HepG2 (cell line): ENCODE data around the gene GNG4. TPM values are rescaled to one million over a fixed set of nuclear protein-coding genes. Genes with fewer than 3 reads are reported as not detected.

Experiments used
- CHD4 ChIP-seq: fragments of 200-600 bp; sonication (generic); IDR thresholded peaks from 2 replicates; pipeline ENCODE4 v1.7.0; 2017; ENCODE audit warnings: mild to moderate bottlenecking, low read length, borderline replicate concordance
- MLLT10 ChIP-seq: sonication (generic); formaldehyde crosslinking; IDR thresholded peaks from 2 replicates; pipeline ENCODE4 v1.4.0; 2020; ENCODE audit warnings: missing genetic modification reagents
- MTF2 ChIP-seq: sonication (generic); formaldehyde crosslinking; IDR thresholded peaks from 2 replicates; pipeline ENCODE4 v1.5.0; 2020; ENCODE audit warnings: missing genetic modification reagents, borderline replicate concordance
- NFKB2 ChIP-seq: sonication (generic); formaldehyde crosslinking; IDR thresholded peaks from 2 replicates; pipeline ENCODE4 v1.4.0; 2020; ENCODE audit warnings: missing genetic modification reagents, borderline replicate concordance
- RFX3 ChIP-seq: IDR thresholded peaks from 2 replicates; pipeline ENCODE4 v1.6.1; 2016; ENCODE audit warnings: missing biosample characterization, missing genetic modification reagents
- SMAD3 ChIP-seq: sonication (generic); formaldehyde crosslinking; IDR thresholded peaks from 2 replicates; pipeline ENCODE4 v1.4.0; 2020; ENCODE audit warnings: missing genetic modification reagents
- ZFP36 ChIP-seq: fragments of 150-350 bp; IDR thresholded peaks from 2 replicates; pipeline ENCODE4 v1.6.1; 2018; ENCODE audit warnings: borderline replicate concordance, low read length, low read depth; ENCODE audit not compliant: partially characterized antibody
- ZNF232 ChIP-seq: sonication (generic); formaldehyde crosslinking; IDR thresholded peaks from 2 replicates; pipeline ENCODE4 v1.4.0; 2020; ENCODE audit warnings: missing genetic modification reagents, borderline replicate concordance
- ZNF251 ChIP-seq: sonication (generic); formaldehyde crosslinking; IDR thresholded peaks from 2 replicates; pipeline ENCODE4 v1.9.0; 2021; ENCODE audit warnings: mild to moderate bottlenecking, missing genetic modification reagents
- ZNF431 ChIP-seq: sonication (generic); formaldehyde crosslinking; IDR thresholded peaks from 2 replicates; pipeline ENCODE4 v1.9.0; 2022; ENCODE audit warnings: missing genetic modification reagents, low read depth, mild to moderate bottlenecking, borderline replicate concordance
- ZSCAN21 ChIP-seq: sonication (generic); formaldehyde crosslinking; IDR thresholded peaks from 2 replicates; pipeline ENCODE4 v1.8.0; 2022; ENCODE audit warnings: mild to moderate bottlenecking, missing genetic modification reagents, moderate library complexity, borderline replicate concordance
- ZSCAN29 ChIP-seq: sonication (generic); formaldehyde crosslinking; conservative IDR thresholded peaks from 2 replicates; pipeline ENCODE4 v1.4.0; 2020; ENCODE audit warnings: mild to moderate bottlenecking, missing genetic modification reagents
- ZSCAN30 ChIP-seq: sonication (generic); formaldehyde crosslinking; IDR thresholded peaks from 2 replicates; pipeline ENCODE4 v1.5.0; 2020; ENCODE audit warnings: mild to moderate bottlenecking, missing genetic modification reagents
- polyA plus RNA-seq, 8 experiments: library from polyadenylated mRNA; depleted of rRNA in 3 of 8; stranded (reverse) in 7 of 8; unstranded in 1 of 8; fragments of >200 nt; fragmentation: Illumina TruSeq in 4 of 8; extraction: Trizol in 4 of 8; gene quantifications; 2 replicates each; pipeline versions ENCODE4 v1.2.1 to v1.2.3, GENCODE V29; 2011 to 2016; ENCODE audit warnings: low read depth in 4 of 8, missing spikeins in 1 of 8, mixed read lengths in 1 of 8; ENCODE audit not compliant: insufficient read depth in 1 of 8
- total RNA-seq, 5 experiments: library from RNA; depleted of rRNA; stranded (reverse); fragments of >200 nt; fragmentation: Illumina TruSeq; extraction: Trizol; gene quantifications; 2 replicates each; pipeline ENCODE4 v1.2.3, GENCODE V29; 2016; ENCODE audit warnings: low read depth in 1 of 5
- TF ChIP-seq, protein P1 (sequence below): sonication (generic); formaldehyde crosslinking; IDR thresholded peaks from 2 replicates; pipeline ENCODE4 v1.4.0; 2020; ENCODE audit warnings: missing genetic modification reagents, borderline replicate concordance
- TF ChIP-seq, protein P2 (sequence below): sonication (generic); formaldehyde crosslinking; IDR thresholded peaks from 2 replicates; pipeline ENCODE4 v1.8.0; 2023; ENCODE audit warnings: mild to moderate bottlenecking, missing genetic modification reagents
- TF ChIP-seq, protein P3 (sequence below): sonication (generic); formaldehyde crosslinking; IDR thresholded peaks from 2 replicates; pipeline ENCODE4 v1.9.0; 2021; ENCODE audit warnings: missing genetic modification reagents, mild to moderate bottlenecking, borderline replicate concordance
- TF ChIP-seq, protein P4 (sequence below): sonication (generic); formaldehyde crosslinking; IDR thresholded peaks from 2 replicates; pipeline ENCODE4 v1.5.1; 2020; ENCODE audit warnings: missing genetic modification reagents, mild to moderate bottlenecking, borderline replicate concordance
- TF ChIP-seq, protein P5 (sequence below): sonication (generic); formaldehyde crosslinking; IDR thresholded peaks from 2 replicates; pipeline ENCODE4 v1.8.0; 2022; ENCODE audit warnings: missing genetic modification reagents, mild to moderate bottlenecking, moderate library complexity, borderline replicate concordance

Gene GNG4
- total and polyA plus RNA-seq, 2 of the 13 experiments (the other 11 are each of a cell fraction or from before 2014, with no cell fraction given): 27.1 to 69.5 TPM

DNA sequence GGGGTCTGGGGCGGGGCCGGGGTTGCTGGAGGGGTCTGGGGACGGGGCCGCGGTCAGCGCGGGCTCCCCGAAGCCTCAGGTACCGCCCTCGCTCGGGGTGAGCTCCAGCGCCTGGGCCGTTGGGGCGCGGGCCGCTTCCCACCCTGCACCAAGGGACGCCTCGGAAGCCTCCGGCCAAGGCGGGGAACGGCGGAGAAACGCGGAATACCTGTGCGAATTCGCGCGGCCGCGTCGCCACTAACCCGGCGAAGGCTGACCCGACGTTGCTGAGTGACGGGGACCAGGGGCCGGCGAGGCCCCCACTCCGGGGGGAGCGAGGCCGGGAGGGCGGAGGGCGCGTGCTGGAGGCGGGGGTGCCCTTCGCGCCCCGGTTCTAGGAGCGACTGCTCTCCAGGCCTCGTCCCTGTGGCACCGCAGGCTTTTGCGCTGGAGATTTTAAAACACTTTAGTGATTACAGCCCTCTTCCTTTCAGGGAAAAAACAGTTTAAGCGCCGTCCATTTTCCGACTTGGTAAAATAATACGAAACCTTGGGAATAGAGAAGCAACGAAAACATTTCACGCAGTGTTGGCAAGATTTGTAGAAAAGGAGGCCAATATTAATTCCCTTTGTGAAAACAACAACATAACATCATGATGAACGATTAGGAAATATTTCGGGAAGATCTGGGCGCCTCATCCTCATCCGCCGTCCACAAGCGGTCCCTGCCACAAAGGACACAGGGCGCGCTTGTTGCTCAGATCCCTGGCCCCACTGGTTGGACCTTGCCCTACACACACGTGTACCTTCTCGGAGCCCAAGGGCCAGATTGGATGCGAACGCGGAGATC, 971 bp upstream of the GNG4 start (continued):
- TF ChIP-seq ZNF431 (CRISPR knock-in tag): peak; percentile 75; the same call in 1 of the 2 replicates
- TF ChIP-seq, protein P1, sequence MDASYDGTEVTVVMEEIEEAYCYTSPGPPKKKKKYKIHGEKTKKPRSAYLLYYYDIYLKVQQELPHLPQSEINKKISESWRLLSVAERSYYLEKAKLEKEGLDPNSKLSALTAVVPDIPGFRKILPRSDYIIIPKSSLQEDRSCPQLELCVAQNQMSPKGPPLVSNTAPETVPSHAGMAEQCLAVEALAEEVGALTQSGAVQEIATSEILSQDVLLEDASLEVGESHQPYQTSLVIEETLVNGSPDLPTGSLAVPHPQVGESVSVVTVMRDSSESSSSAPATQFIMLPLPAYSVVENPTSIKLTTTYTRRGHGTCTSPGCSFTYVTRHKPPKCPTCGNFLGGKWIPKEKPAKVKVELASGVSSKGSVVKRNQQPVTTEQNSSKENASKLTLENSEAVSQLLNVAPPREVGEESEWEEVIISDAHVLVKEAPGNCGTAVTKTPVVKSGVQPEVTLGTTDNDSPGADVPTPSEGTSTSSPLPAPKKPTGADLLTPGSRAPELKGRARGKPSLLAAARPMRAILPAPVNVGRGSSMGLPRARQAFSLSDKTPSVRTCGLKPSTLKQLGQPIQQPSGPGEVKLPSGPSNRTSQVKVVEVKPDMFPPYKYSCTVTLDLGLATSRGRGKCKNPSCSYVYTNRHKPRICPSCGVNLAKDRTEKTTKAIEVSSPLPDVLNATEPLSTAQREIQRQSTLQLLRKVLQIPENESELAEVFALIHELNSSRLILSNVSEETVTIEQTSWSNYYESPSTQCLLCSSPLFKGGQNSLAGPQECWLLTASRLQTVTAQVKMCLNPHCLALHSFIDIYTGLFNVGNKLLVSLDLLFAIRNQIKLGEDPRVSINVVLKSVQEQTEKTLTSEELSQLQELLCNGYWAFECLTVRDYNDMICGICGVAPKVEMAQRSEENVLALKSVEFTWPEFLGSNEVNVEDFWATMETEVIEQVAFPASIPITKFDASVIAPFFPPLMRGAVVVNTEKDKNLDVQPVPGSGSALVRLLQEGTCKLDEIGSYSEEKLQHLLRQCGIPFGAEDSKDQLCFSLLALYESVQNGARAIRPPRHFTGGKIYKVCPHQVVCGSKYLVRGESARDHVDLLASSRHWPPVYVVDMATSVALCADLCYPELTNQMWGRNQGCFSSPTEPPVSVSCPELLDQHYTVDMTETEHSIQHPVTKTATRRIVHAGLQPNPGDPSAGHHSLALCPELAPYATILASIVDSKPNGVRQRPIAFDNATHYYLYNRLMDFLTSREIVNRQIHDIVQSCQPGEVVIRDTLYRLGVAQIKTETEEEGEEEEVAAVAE (CRISPR knock-in tag): peak; percentile 73; the same call in 1 of the 2 replicates
- no peak; the same call in 1 of the 2 replicates for TF ChIP-seq CHD4
- TF ChIP-seq ZSCAN30: no peak
- TF ChIP-seq ZNF232 (CRISPR knock-in tag): peak; percentile 80; the same call in 1 of the 2 replicates
- TF ChIP-seq MTF2: no peak
- TF ChIP-seq, protein P2, sequence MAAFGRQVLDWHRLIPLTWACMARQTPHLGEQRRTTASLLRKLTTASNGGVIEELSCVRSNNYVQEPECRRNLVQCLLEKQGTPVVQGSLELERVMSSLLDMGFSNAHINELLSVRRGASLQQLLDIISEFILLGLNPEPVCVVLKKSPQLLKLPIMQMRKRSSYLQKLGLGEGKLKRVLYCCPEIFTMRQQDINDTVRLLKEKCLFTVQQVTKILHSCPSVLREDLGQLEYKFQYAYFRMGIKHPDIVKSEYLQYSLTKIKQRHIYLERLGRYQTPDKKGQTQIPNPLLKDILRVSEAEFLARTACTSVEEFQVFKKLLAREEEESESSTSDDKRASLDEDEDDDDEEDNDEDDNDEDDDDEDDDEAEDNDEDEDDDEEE (CRISPR knock-in tag): no peak; the same call in none of the 2 replicates
- TF ChIP-seq ZFP36: no peak
- TF ChIP-seq ZSCAN21: peak; percentile 30
- peak; percentile 96; the same call in 1 of the 2 replicates for TF ChIP-seq SMAD3 (CRISPR knock-in tag)
- TF ChIP-seq ZSCAN29 (CRISPR knock-in tag): no peak
- no peak for TF ChIP-seq MLLT10 (CRISPR knock-in tag)
- TF ChIP-seq, protein P3, sequence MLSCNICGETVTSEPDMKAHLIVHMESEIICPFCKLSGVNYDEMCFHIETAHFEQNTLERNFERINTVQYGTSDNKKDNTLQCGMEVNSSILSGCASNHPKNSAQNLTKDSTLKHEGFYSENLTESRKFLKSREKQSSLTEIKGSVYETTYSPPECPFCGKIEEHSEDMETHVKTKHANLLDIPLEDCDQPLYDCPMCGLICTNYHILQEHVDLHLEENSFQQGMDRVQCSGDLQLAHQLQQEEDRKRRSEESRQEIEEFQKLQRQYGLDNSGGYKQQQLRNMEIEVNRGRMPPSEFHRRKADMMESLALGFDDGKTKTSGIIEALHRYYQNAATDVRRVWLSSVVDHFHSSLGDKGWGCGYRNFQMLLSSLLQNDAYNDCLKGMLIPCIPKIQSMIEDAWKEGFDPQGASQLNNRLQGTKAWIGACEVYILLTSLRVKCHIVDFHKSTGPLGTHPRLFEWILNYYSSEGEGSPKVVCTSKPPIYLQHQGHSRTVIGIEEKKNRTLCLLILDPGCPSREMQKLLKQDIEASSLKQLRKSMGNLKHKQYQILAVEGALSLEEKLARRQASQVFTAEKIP (CRISPR knock-in tag): no peak
- TF ChIP-seq, protein P4, sequence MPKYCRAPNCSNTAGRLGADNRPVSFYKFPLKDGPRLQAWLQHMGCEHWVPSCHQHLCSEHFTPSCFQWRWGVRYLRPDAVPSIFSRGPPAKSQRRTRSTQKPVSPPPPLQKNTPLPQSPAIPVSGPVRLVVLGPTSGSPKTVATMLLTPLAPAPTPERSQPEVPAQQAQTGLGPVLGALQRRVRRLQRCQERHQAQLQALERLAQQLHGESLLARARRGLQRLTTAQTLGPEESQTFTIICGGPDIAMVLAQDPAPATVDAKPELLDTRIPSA (CRISPR knock-in tag): peak; percentile 81; the same call in 1 of the 2 replicates
- TF ChIP-seq, protein P5, sequence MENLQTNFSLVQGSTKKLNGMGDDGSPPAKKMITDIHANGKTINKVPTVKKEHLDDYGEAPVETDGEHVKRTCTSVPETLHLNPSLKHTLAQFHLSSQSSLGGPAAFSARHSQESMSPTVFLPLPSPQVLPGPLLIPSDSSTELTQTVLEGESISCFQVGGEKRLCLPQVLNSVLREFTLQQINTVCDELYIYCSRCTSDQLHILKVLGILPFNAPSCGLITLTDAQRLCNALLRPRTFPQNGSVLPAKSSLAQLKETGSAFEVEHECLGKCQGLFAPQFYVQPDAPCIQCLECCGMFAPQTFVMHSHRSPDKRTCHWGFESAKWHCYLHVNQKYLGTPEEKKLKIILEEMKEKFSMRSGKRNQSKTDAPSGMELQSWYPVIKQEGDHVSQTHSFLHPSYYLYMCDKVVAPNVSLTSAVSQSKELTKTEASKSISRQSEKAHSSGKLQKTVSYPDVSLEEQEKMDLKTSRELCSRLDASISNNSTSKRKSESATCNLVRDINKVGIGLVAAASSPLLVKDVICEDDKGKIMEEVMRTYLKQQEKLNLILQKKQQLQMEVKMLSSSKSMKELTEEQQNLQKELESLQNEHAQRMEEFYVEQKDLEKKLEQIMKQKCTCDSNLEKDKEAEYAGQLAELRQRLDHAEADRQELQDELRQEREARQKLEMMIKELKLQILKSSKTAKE (CRISPR knock-in tag): peak; percentile 53; the same call in 1 of the 2 replicates
- TF ChIP-seq RFX3 (CRISPR knock-in tag): no peak
- no peak for TF ChIP-seq ZNF251 (CRISPR knock-in tag)
- TF ChIP-seq NFKB2 (CRISPR knock-in tag): peak; percentile 65; the same call in 1 of the 2 replicates
